ENCODE results near the gene AFMID. TPM values are rescaled to one million over a fixed set of nuclear protein-coding genes. Genes with fewer than 3 reads are reported as not detected.
"Not testable (repeated sequence)": the region's sequence is repeated elsewhere in the genome, so short reads cannot be mapped to it uniquely, and the experiment has no call there.

AFMID gene
- total and polyA plus RNA-seq, 7 donors = 6.1 to 32.9 (median 11.4) TPM

- TF ChIP-seq POLR2AphosphoS5 (IDR thresholded peaks at IDR 0.05) (peak in 3 of 4 donors; percentile 24 to 76 (median 72)), EP300 (IDR thresholded peaks at IDR 0.05) (no peak)
- H3K9me3 ChIP-seq = no peaks in the 10 kb centered on the region
- H3K27ac ChIP-seq = peak within 1 kb of the TSS; percentile 75 to 92 (median 76)
- peak; percentile 88 for DNase-seq
- intact Hi-C loops (cut with DNase I) = no loop called here
- H3K4me3 ChIP-seq = peak within 1 kb of the TSS; percentile 52 to 89 (median 70)
- WGBS, 2 donors = 0 to 1% methylated on average over 84 of the region's 84 CpGs
- peaks cover 0 to 37% (median 35%) of the 10 kb centered on the region in 4 donors for H3K4me1 ChIP-seq
- H3K36me3 ChIP-seq = no peaks in the 10 kb centered on the region
- no peaks in the 10 kb centered on the region for H3K27me3 ChIP-seq
Measured at GRCh38 chr17:78168242-78168902, 18.8 kb upstream of the AFMID start, which contains the start of gene SYNGR2. Gene SYNGR2 (plus strand): TSS chr17:78168581. CDS start chr17:78168617, 36 bp downstream.

GRCh38 chr17:78168903-78169793 lies 18.0 kb upstream of the AFMID start:
- TF ChIP-seq POLR2AphosphoS5 (IDR thresholded peaks at IDR 0.05) (no peak), CTCF (IDR thresholded peaks at IDR 0.05) (no peak), POLR2A (IDR thresholded peaks at IDR 0.05) (no peak), EP300 (IDR thresholded peaks at IDR 0.05) (no peak)
- intact Hi-C loops (cut with DNase I) = no loop called here
- DNase-seq = no peak
- Histone ChIP-seq H3K4me3 (peak overlapping the region; percentile 52 to 89 (median 70)), H3K4me1 (peaks cover 0 to 44% (median 39%) of the 10 kb centered on the region in 4 donors), H3K27me3 (no peaks in the 10 kb centered on the region), H3K9me3 (no peaks in the 10 kb centered on the region), H3K36me3 (no peaks in the 10 kb centered on the region), H3K27ac (peak overlapping the region; percentile 75 to 92 (median 76))
- 2 to 9% methylated on average over 38 of the region's 38 CpGs for WGBS, 2 donors

DNA sequence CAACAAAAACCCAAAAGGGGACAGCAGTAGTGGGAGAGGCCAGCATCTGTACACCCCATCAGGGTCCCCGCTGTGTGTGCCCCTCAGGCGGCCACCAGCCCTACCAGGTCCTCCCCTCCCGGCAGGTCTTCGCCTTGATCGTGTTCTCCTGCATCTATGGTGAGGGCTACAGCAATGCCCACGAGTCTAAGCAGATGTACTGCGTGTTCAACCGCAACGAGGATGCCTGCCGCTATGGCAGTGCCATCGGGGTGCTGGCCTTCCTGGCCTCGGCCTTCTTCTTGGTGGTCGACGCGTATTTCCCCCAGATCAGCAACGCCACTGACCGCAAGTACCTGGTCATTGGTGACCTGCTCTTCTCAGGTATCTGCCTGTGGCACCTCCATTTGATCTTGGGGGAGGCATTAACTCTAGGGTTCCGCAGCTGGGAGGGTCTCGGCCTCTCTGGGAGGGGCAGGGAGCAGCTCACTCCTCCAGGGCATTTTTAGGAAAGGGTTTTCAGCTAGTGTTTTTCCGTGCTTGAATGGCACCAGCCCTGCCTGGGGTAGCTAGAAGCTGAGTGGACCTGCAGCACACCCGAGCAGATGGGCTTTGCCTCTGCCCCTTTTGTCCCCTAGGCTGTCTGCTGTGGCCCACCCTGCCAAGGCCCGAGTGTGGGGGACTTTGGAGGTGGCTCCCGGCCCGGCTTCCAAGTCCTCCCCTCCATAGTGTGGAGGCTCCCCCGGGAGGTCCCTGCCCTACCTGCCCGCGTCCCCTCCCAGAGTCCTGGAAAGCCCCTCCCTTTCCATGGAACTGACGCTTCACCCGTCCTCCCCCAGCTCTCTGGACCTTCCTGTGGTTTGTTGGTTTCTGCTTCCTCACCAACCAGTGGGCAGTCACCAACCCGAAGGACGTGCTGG lies 16.2 kb upstream of the AFMID start:
- H3K27me3 ChIP-seq = no peaks in the 10 kb centered on the region
- DNase-seq = no peak
- no peaks in the 10 kb centered on the region for H3K36me3 ChIP-seq
- no peak for TF ChIP-seq POLR2A (IDR thresholded peaks at IDR 0.05)
- no peak for TF ChIP-seq POLR2AphosphoS5 (IDR thresholded peaks at IDR 0.05)
- TF ChIP-seq CTCF (IDR thresholded peaks at IDR 0.05) = no peak
- TF ChIP-seq EP300 (IDR thresholded peaks at IDR 0.05) = no peak
- H3K4me3 ChIP-seq = no peak overlapping the region
- peak overlapping the region in 1 of 4 donors; percentile 92 for H3K27ac ChIP-seq
- peaks cover 0 to 59% (median 51%) of the 10 kb centered on the region in 4 donors for H3K4me1 ChIP-seq
- intact Hi-C loops (cut with DNase I) = no loop called here
- H3K9me3 ChIP-seq = no peaks in the 10 kb centered on the region
- 58 to 84% methylated on average over 31 of the region's 31 CpGs for WGBS, 2 donors

GRCh38 chr17:78171591-78172248 lies 15.4 kb upstream of the AFMID start:
- H3K36me3 ChIP-seq; intact Hi-C loops (cut with DNase I); H3K4me3 ChIP-seq; H3K27me3 ChIP-seq; H3K9me3 ChIP-seq; DNase-seq: not testable (repeated sequence)
- Histone ChIP-seq H3K27ac (peak overlapping the region; percentile 60 to 92 (median 64)), H3K4me1 (peaks cover 0 to 66% (median 54%) of the 10 kb centered on the region in 4 donors)
- 41 to 78% methylated on average over 19 of the region's 19 CpGs for WGBS, 2 donors
